Stimulated activated naive CD8-positive, alpha-beta T cell treated with anti-CD3 and anti-CD28 coated beads, Interleukin-15, amount 100 ng/mL, for 72 hours (primary cell): Measurements from ENCODE around the gene UNKL.

Experiments used
- ATAC-seq: fragments of 150-1000 bp; cut with Tn5 transposase; 2 replicates; pipeline ENCODE4 v1.10.0; 2021; ENCODE audit warnings: mild to moderate bottlenecking, moderate library complexity
- DNase-seq, 2 donors: peaks; one replicate each; pipeline ENCODE4 v3.0.0; 2021 to 2022
- H3K27ac Mint-ChIP-seq, 2 donors: one replicate each; pipeline ENCODE4 v1.8.0; 2022; ENCODE audit warnings: mild to moderate bottlenecking in 2 of 2, mixed read lengths in 2 of 2, moderate library complexity in 2 of 2
- H3K27me3 Mint-ChIP-seq: one replicate; pipeline ENCODE4 v1.8.0; 2022; ENCODE audit warnings: mixed read lengths
- H3K4me1 Mint-ChIP-seq: one replicate; pipeline ENCODE4 v1.8.0; 2022; ENCODE audit warnings: mild to moderate bottlenecking, mixed read lengths
- H3K4me3 Mint-ChIP-seq, 2 donors: one replicate each; pipeline ENCODE4 v1.8.0; 2022; ENCODE audit warnings: mild to moderate bottlenecking in 2 of 2, mixed read lengths in 2 of 2, moderate library complexity in 1 of 2
- H3K9me3 Mint-ChIP-seq, 2 donors: one replicate each; pipeline ENCODE4 v1.8.0; 2022; ENCODE audit warnings: mixed read lengths in 2 of 2

Gene UNKL

GRCh38 chr16:1428511-1428910 is 14.0 kb upstream of the UNKL start:
- peak; percentile 76 for ATAC-seq
- DNase-seq: peak; percentile 63 to 74
- Mint-ChIP-seq H3K4me1 (peaks cover 25% of the 10 kb centered on the region), H3K27me3 (peaks cover 8% of the 10 kb centered on the region), H3K9me3 (no peaks in the 10 kb centered on the region), H3K4me3 (peak overlapping the region in 1 of 2 donors; percentile 33), H3K27ac (peak overlapping the region; percentile 46 to 67)

- ATAC-seq: no peak
- no peaks in the 10 kb centered on the region for H3K9me3 Mint-ChIP-seq
- DNase-seq: no peak
- peak overlapping the region; percentile 46 to 67 for H3K27ac Mint-ChIP-seq
- H3K4me3 Mint-ChIP-seq: peak overlapping the region in 1 of 2 donors; percentile 33
- H3K27me3 Mint-ChIP-seq: peaks cover 8% of the 10 kb centered on the region
- peaks cover 32% of the 10 kb centered on the region for H3K4me1 Mint-ChIP-seq
Observed at GRCh38 chr16:1427473-1428461, 13.3 kb upstream of the UNKL start.

- peaks cover 32% of the 10 kb centered on the region for H3K4me1 Mint-ChIP-seq
- no peaks in the 10 kb centered on the region for H3K9me3 Mint-ChIP-seq
- no peak overlapping the region for H3K4me3 Mint-ChIP-seq
- DNase-seq (no peak), ATAC-seq (no peak)
- H3K27me3 Mint-ChIP-seq: peaks cover 8% of the 10 kb centered on the region
- peak overlapping the region in 1 of 2 donors; percentile 59 for H3K27ac Mint-ChIP-seq
Observed at GRCh38 chr16:1426734-1427471, 12.4 kb upstream of the UNKL start.

- Mint-ChIP-seq H3K9me3 (no peaks in the 10 kb centered on the region), H3K27me3 (peaks cover 8% of the 10 kb centered on the region), H3K4me3 (no peak overlapping the region), H3K4me1 (peaks cover 41% of the 10 kb centered on the region), H3K27ac (peak overlapping the region in 1 of 2 donors; percentile 72)
- ATAC-seq (no peak), DNase-seq (no peak)
Observed at GRCh38 chr16:1425616-1426370, 11.3 kb upstream of the UNKL start.

GRCh38 chr16:1424028-1424427 is 9.5 kb upstream of the UNKL start:
- DNase-seq (no peak), ATAC-seq (no peak)
- no peak overlapping the region for H3K4me3 Mint-ChIP-seq
- no peaks in the 10 kb centered on the region for H3K9me3 Mint-ChIP-seq
- no peaks in the 10 kb centered on the region for H3K27me3 Mint-ChIP-seq
- H3K27ac Mint-ChIP-seq: no peak overlapping the region
- H3K4me1 Mint-ChIP-seq: peaks cover 42% of the 10 kb centered on the region

GRCh38 chr16:1422076-1422475 is 7.6 kb upstream of the UNKL start:
- peaks cover 57% of the 10 kb centered on the region for H3K4me1 Mint-ChIP-seq
- no peak for ATAC-seq
- peak overlapping the region; percentile 97 to 100 for H3K27ac Mint-ChIP-seq
- peak overlapping the region in 1 of 2 donors; percentile 91 for H3K4me3 Mint-ChIP-seq
- no peaks in the 10 kb centered on the region for H3K27me3 Mint-ChIP-seq
- DNase-seq: no peak
- H3K9me3 Mint-ChIP-seq: no peaks in the 10 kb centered on the region

- H3K27me3 Mint-ChIP-seq: no peaks in the 10 kb centered on the region
- DNase-seq: no peak
- no peak for ATAC-seq
- H3K27ac Mint-ChIP-seq: peak overlapping the region in 1 of 2 donors; percentile 100
- H3K4me3 Mint-ChIP-seq: peak overlapping the region; percentile 91 to 97
- H3K4me1 Mint-ChIP-seq: peaks cover 65% of the 10 kb centered on the region
- H3K9me3 Mint-ChIP-seq: no peaks in the 10 kb centered on the region
Observed at GRCh38 chr16:1420111-1420539, 5.6 kb upstream of the UNKL start.

- no peak for DNase-seq
- peaks cover 54% of the 10 kb centered on the region for H3K4me1 Mint-ChIP-seq
- H3K27ac Mint-ChIP-seq: no peak overlapping the region
- no peak for ATAC-seq
- H3K4me3 Mint-ChIP-seq: no peak overlapping the region
- no peaks in the 10 kb centered on the region for H3K9me3 Mint-ChIP-seq
- H3K27me3 Mint-ChIP-seq: no peaks in the 10 kb centered on the region
Observed at GRCh38 chr16:1416521-1416941, 2.0 kb upstream of the UNKL start.

- peak; percentile 83 to 84 for DNase-seq
- peak overlapping the region; percentile 88 to 97 for H3K27ac Mint-ChIP-seq
- no peaks in the 10 kb centered on the region for H3K9me3 Mint-ChIP-seq
- H3K27me3 Mint-ChIP-seq: no peaks in the 10 kb centered on the region
- peak overlapping the region; percentile 89 to 92 for H3K4me3 Mint-ChIP-seq
- peaks cover 36% of the 10 kb centered on the region for H3K4me1 Mint-ChIP-seq
- ATAC-seq: peak; percentile 87
Observed at GRCh38 chr16:1413684-1414531, 596 bp downstream of the UNKL start.

GRCh38 chr16:1412847-1413246 is 1.7 kb downstream of the UNKL start:
- no peaks in the 10 kb centered on the region for H3K27me3 Mint-ChIP-seq
- peak overlapping the region in 1 of 2 donors; percentile 39 for H3K4me3 Mint-ChIP-seq
- no peak overlapping the region for H3K27ac Mint-ChIP-seq
- ATAC-seq (no peak), DNase-seq (no peak)
- no peaks in the 10 kb centered on the region for H3K9me3 Mint-ChIP-seq
- H3K4me1 Mint-ChIP-seq: peaks cover 36% of the 10 kb centered on the region

- ATAC-seq (peak; percentile 90), DNase-seq (peak; percentile 90)
- Mint-ChIP-seq H3K27me3 (no peaks in the 10 kb centered on the region), H3K4me3 (peak overlapping the region; percentile 86 to 95), H3K27ac (peak overlapping the region in 1 of 2 donors; percentile 86), H3K9me3 (no peaks in the 10 kb centered on the region), H3K4me1 (peaks cover 40% of the 10 kb centered on the region)
Observed at GRCh38 chr16:1408171-1408837, 6.2 kb downstream of the UNKL start.

GRCh38 chr16:1407753-1408152 is 6.8 kb downstream of the UNKL start:
- ATAC-seq (no peak), DNase-seq (no peak)
- H3K27ac Mint-ChIP-seq: peak overlapping the region in 1 of 2 donors; percentile 19
- H3K4me1 Mint-ChIP-seq: peaks cover 40% of the 10 kb centered on the region
- no peaks in the 10 kb centered on the region for H3K9me3 Mint-ChIP-seq
- peak overlapping the region; percentile 86 to 95 for H3K4me3 Mint-ChIP-seq
- no peaks in the 10 kb centered on the region for H3K27me3 Mint-ChIP-seq

- peaks cover 29% of the 10 kb centered on the region for H3K4me1 Mint-ChIP-seq
- no peak overlapping the region for H3K4me3 Mint-ChIP-seq
- ATAC-seq (no peak), DNase-seq (no peak)
- H3K9me3 Mint-ChIP-seq: no peaks in the 10 kb centered on the region
- no peak overlapping the region for H3K27ac Mint-ChIP-seq
- no peaks in the 10 kb centered on the region for H3K27me3 Mint-ChIP-seq
Observed at GRCh38 chr16:1403733-1404132, 10.8 kb downstream of the UNKL start.

- no peak overlapping the region for H3K4me3 Mint-ChIP-seq
Observed at GRCh38 chr16:1403036-1403435, 11.5 kb downstream of the UNKL start.

More at GRCh38 chr16:1403036-1403435, 11.5 kb downstream of the UNKL start:
- DNase-seq (no peak), ATAC-seq (no peak)
- Mint-ChIP-seq H3K9me3 (no peaks in the 10 kb centered on the region), H3K27ac (peak overlapping the region in 1 of 2 donors; percentile 54), H3K4me1 (peaks cover 22% of the 10 kb centered on the region), H3K27me3 (no peaks in the 10 kb centered on the region)
